ENCODE results near the gene TMEM120B.
"Not testable (repeated sequence)": the region's sequence is repeated elsewhere in the genome, so short reads cannot be mapped to it uniquely, and the experiment has no call there.

The TMEM120B gene

DNA sequence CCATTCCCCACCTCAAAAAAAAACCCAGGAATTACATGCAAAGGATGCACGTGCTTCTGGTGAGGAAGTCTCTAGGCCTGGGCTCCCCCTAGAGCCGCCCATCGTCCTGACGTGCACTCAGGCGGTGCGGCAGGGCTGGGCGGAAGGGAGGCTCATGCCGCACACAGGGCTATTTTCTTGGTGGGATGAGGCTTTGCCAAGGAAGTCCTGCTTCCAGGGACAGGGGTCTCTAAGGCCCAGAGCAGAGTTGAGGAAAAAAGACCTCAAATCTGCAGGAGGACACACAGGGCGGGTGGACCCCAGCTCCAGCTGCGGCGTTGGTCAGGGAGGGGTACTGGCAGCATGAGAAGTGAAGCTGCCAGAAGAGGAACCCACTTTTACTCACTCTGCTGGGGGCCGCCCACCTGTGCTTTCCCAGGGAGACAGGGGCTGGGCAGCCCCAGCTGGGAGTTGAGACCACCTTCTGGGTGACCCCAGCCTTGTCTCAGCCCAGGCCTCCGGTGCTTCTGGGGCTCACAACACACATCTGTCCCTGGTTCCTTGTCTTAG, 76.8 kb downstream of the TMEM120B start:
- FAIRE-seq (no peak), DNase-seq (ENCODE audit: insufficient read length, low spot score) (no peak)
- TF ChIP-seq, protein P1, sequence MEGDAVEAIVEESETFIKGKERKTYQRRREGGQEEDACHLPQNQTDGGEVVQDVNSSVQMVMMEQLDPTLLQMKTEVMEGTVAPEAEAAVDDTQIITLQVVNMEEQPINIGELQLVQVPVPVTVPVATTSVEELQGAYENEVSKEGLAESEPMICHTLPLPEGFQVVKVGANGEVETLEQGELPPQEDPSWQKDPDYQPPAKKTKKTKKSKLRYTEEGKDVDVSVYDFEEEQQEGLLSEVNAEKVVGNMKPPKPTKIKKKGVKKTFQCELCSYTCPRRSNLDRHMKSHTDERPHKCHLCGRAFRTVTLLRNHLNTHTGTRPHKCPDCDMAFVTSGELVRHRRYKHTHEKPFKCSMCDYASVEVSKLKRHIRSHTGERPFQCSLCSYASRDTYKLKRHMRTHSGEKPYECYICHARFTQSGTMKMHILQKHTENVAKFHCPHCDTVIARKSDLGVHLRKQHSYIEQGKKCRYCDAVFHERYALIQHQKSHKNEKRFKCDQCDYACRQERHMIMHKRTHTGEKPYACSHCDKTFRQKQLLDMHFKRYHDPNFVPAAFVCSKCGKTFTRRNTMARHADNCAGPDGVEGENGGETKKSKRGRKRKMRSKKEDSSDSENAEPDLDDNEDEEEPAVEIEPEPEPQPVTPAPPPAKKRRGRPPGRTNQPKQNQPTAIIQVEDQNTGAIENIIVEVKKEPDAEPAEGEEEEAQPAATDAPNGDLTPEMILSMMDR (IDR thresholded peaks at IDR 0.05; ENCODE audit: insufficient read depth, missing control alignments): no peak

GRCh38 chr12:121789800-121790728, 77.5 kb downstream of the TMEM120B start:
- TF ChIP-seq, protein P1 (IDR thresholded peaks at IDR 0.05; ENCODE audit: insufficient read depth, missing control alignments): no peak
- no peak for DNase-seq (ENCODE audit: insufficient read length, low spot score)
- no peak for FAIRE-seq

- not testable (repeated sequence) for DNase-seq (ENCODE audit: insufficient read length, low spot score); FAIRE-seq
Measured at GRCh38 chr12:121790785-121791184, 78.2 kb downstream of the TMEM120B start.

DNA sequence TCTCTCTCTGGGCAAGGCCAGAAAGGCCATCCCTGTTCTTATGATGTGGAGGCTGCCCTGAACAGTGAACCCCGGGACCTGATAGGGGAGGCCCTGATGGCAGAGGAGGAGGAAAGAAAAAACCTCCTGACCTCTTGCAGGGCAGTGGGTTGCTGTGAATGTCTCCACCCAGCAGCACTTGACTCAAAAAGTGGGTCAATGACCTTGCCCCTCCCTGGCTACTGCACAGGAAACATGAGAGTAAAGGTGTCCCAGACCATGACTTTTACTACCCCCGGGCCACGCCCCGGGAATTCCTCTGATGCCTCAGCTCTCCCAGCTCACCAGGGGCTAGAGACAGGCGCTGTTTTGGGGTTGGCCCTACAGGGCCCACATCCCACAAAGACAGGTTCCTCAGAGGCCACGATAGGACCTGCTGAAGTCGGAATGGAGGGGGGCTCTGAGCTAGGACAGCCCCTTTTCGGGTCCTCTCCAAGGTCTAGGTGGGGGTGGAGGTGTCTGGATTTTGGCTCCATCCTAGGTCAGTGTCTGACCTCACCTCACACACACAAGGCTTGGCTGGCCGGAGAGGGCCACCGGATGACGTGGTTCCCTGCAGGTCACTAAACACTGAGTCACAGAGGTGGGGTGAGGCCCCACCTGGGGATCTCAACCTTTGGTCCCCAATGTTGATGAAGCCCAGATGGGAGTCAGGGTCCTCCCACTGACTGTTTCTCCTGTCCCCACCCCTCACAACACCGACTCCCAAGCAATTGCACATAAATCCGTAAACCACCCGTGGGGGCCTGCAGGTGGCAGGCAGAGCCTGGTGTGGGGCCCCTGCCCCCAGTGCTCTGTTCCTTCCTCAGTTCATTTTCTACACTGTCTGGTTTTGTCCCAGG, 79.4 kb downstream of the TMEM120B start:
- TF ChIP-seq, protein P1 (IDR thresholded peaks at IDR 0.05; ENCODE audit: insufficient read depth, missing control alignments): no peak
- no peak for FAIRE-seq

DNA sequence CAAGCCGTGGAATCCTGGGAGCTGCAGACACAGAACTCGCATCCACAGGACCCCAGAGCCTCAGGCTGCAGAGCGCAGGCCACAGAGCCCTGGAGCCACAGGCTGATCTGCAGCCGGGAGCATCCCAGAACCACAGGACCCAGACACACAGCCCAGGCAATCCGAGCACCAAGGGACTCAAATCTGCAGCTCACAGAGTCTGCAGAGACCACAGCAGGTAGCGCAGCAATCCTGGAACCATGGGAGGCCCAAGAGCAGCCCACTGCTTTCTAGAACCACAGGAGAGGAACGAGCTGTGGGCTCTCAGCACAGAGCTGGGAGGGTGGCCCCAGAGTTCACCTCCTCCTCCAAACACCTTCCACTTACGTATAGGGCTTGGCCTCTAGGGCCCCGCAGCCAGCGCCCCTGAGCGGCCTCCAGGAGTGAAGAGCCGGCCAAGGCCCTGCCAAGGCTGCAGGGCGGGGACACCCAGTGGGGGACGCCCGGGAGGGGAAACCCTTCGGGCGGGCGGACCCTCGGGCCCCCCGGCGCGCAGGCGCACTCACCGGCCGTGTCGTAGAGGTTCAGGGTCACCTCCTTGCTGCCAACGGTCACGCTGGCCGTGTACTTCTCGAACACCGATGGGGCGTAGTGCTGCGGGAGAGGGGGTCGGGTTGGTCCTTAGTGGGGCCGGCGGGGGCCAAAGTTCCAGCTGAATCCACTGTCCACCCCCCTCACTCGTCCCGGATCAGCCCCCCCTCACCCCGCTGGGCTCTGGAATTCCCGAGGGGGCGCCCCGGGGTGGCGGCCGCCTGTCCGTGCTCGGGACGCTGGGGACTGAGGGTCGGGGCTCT, 80.3 kb downstream of the TMEM120B start:
- DNase-seq (ENCODE audit: insufficient read length, low spot score): no peak

More for the DNA sequence above, 79.4 kb downstream of the TMEM120B start:
- DNase-seq (ENCODE audit: insufficient read length, low spot score): no peak

GRCh38 chr12:121793440-121793837, 80.9 kb downstream of the TMEM120B start, which contains the start of gene RHOF:
Gene RHOF, minus strand, starts transcription at chr12:121793688. Its CDS starts 55 bp downstream, at chr12:121793633.
- DNase-seq (ENCODE audit: insufficient read length, low spot score): no peak
- FAIRE-seq: no peak
- TF ChIP-seq, protein P1 (IDR thresholded peaks at IDR 0.05; ENCODE audit: insufficient read depth, missing control alignments): no peak

More for the DNA sequence above, 80.3 kb downstream of the TMEM120B start:
- TF ChIP-seq, protein P1 (IDR thresholded peaks at IDR 0.05; ENCODE audit: insufficient read depth, missing control alignments): no peak
- FAIRE-seq: no peak
